UCSD-AML1 (cell line): ENCODE results near the gene BRD9.

Source experiments
- DNase-seq: peaks from one replicate; lab custom pipeline; 2025; ENCODE audit not compliant: unreplicated experiment; lab: John Stamatoyannopoulos, UW

BRD9 gene

GRCh38 chr5:905139-905642, 12.6 kb upstream of the BRD9 start:
- no peak for DNase-seq

DNA sequence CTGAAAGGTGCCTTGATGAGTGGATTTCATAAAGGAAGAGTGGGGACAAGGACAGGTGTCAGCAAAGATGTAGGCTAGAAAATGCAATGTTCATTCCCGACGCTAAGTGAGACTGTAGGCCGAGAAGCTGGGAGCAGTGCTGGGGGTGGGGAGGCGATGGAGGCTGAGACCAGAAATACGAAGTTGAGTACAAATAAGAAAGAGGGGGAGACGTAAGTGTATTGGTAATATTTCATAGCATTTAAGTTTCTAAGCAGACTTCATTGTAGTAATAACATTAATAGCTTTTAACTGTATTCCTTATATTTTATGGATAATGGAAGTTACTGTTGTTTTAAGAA, 11.1 kb upstream of the BRD9 start:
- DNase-seq, result no peak

- DNase-seq, result no peak
Observed at GRCh38 chr5:902129-902916, 9.7 kb upstream of the BRD9 start.

DNA sequence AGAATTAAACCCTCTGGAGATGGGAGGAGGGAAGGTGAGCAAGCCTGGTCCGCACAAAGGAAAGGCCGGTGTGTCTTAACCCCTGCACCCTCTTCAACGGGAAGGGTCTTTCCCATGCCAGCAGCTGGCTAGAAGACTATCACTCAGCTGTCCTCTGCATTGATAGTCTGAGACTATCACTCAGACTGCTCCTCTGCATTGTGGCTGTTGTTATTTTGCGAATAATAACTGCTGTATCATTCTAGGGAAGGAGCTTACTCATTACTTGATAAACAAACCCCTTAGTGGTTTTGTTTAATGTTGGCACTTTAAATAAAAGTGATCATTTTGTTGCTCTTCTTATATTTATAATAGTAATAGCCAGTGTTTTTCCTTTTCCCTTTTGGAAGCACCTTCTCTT, 8.2 kb upstream of the BRD9 start:
- DNase-seq, result no peak

- DNase-seq, result no peak
Observed at GRCh38 chr5:893711-894110, 1.1 kb upstream of the BRD9 start.

DNA sequence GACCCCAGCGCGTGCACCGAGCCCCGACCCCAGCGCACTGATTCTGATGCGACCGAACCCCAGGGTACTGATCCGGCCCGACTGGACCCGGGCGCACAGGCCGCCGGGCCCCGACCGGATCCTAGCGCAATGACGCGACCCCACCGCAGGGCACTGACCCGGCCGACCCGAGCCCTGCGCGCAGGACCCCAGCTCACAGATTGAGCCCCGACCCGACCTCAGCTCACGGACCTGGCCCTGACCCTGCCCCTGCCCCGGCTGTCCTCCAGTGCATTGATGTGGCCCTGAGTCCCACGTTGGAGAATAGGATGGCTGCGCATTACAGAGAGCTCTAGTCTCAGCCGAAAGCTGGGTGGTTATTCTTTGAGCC, 521 bp upstream of the BRD9 start:
- DNase-seq, result no peak

GRCh38 chr5:891837-892393, 686 bp downstream of the BRD9 start:
- peak; percentile 48 for DNase-seq

DNA sequence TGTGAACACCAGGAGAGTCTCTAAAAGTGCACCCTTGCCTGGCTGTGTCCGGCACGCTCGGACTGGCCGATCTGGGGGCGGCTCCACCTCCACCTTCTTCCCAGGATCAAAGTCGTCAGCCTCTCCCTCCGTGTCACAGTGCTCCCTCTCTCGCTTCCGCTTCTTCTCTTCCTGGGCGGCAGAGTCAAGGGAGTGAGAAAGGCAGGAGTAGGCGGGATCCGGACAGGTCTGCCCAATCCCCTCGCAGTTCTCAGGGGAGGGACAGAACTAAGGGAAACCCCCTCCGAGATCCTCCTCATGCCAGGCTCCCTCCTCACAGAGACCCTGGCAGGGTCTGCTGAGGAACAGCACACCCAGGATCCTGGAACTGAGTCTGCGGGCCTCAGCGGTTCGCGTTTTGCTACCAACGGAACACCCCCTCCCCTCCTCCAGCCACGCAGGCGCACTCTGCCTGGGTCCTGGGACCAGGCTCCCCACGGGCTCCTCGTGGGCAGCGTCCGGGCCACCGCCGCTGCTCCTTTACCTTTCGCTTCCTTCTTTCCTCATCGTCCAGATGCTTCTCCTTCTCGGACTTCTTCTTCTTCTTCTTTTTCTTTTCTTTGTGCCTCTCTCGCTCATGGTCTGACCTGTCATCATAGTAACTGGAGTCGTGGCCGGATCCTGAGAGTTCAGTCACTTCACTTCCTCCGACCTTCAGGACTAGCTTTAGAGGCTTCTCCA, 1.3 kb downstream of the BRD9 start:
- no peak for DNase-seq

- no peak for DNase-seq
Observed at GRCh38 chr5:889075-889710, 3.4 kb downstream of the BRD9 start.

DNA sequence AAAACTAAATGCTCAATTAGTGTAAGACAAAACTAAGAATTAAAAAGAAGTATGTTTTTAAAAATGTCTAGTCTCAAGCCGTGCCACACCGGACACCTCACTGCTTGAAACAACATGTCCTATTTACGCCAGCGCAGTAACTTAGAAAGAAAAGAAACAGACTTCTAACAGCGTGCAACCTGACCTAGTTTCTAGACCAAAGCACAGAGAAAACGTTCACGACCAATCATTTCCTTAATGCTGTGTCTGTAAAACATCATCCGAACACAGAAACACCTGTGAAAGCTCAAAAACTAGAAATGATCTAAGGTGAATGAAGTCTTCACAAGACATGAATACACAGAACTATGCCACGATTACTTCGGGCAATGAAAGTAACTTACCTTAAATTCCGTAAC, 4.0 kb downstream of the BRD9 start:
- DNase-seq, result no peak

DNA sequence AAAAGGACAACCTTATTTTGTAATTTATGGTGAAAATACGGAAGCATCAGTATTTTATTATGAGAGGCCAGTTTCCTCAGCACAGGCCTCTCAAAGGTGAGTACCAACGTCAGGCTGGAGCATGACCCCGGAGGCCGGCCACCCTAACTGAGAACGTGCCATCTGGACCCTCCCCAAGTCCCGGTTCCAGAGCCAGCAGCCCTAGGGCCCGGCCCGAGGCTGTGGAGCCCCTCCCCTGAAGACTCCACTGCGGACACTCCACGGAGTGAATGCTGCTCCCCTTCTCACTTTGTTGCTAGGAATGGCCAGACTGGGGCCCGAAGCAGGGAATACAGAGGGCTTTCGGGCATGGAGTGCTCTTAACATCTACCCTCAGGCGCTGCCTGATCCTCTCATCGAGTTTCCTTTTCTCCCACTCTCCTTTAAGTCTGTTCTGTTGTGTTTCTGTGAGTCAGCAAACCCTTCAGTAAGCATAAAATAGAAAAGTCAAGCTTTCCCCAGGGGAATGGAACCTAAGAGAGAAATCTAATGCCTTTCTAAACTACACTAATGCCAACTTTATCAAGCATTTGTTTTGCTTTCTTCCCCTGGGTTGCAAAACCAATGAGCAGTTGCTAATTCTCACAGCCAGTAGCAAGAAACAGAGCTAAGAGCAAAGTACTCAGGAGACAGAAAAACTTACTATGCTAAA, 4.5 kb downstream of the BRD9 start:
- no peak for DNase-seq

DNA sequence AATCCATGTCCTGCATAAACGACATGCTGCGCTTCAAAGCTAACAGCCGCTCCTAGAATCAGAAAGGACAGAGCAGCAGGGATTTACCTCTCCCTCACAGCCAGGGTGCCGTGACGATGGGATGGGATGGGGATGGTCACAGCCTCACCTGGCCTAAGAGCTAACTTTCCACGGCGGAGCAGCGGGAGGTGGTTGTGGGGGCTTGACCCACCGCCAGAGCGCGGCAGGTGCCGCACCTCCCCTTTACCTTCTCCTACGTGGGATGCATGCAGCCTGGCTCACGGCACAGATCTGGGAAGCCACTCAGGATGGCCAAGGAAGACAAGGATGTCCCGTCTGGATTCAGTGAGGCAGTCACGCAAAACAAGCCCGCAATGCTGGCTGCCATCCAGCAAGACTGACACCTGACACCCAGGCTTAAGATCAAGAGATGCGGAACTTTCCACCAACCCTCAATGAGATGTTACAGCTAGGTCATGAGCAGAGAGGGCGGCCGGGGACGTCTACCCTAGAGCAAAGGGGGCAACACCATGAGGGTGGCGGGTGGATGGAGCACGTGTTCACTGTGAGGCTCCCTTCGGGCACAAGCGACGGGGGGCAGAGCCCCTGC, 5.8 kb downstream of the BRD9 start:
- DNase-seq, result no peak

DNA sequence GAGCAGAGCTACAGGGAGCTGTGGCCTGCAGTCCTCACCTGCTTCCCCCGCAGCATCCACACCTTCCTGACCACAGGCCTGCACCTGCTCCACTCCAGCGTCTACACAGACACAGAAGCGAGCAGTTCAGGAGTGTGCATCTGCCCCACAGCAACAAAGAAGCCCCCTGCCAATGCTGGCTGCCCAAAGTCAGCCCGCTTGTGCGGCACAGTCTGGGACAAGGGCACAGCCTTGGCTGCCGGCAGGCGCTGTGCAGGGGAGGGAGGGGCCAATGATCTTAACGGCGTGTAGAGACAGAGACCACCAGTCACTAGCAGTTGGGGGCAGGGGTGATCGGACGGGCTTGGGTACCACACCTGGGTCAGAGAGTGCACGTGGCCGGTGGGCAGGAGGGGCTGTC, 6.6 kb downstream of the BRD9 start:
- DNase-seq, result no peak

- no peak for DNase-seq
Observed at GRCh38 chr5:885529-885928, 7.1 kb downstream of the BRD9 start.

GRCh38 chr5:885127-885442, 7.5 kb downstream of the BRD9 start:
- DNase-seq, result no peak

GRCh38 chr5:884345-885126, 8.1 kb downstream of the BRD9 start:
- no peak for DNase-seq

DNA sequence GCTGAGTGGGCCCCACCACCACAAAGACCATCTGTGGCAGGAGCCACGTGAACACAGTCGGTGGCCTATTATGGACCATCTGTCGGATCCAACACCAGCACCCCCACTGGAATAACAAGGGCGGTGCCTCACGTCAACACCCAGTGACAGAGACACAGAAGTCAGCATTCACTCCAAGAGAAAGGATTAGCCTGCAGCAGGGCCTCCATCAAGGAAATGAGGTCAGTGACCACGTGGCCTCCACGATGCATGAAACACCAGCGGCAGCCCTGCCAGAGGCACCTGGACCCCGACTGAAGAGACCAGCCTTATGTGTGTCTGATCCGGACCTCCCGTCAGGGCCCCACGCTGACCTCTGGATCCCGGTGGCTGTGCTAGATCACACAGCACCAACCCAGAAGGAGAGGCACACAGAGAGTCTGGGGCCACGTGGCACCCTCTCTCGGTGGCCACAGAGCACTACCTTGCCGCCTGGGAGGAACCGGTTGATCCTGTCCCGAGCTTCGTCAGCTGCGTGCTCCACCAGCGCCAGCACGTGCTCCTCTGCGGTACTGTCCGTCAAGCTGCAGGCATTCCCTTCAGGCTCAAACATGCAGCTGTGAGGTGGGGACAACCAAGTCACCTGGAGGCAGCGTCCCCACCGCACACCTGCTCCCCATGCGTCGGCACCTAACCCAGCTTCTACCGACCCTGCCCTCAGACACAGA, 9.0 kb downstream of the BRD9 start:
- DNase-seq, result no peak

DNA sequence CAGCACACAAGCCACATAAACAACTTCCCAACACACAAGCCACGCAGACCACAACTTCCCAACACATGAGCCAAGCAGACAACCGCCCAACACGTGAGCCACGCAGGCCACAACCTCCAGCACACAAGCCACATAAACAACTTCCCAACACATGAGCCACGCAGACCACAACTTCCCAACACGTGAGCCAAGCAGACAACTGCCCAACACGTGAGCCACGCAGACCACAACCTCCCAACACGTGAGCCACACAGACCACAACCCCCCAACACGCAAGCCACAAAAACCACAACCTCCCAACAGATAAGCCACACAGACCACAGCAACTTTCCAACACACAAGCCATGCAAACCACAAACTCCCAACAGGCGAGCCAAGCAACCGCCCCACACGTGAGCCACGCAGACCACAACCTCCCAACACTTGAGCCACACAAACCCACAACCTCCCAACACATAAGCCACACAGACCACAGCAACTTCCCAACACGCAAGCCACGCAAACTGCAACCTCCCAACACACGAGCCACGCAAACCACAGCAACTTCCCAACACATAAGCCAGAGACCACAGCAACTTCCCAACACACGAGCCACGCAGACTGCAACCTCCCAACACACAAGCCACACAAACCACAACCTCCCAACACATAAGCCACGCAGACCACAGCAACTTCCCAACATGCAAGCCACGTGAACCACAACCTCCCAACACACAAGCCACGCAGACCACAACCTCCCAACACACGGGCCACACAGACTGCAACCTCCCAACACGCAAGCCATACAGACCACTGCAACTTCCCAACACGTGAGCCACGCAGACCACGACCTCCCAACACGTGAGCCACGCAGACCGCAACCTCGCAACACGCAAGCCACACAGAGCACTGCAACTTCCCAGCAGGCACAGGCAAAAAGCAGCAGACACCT, 10.1 kb downstream of the BRD9 start:
- DNase-seq, result no peak

- DNase-seq, result no peak
Observed at GRCh38 chr5:881551-881935, 11.1 kb downstream of the BRD9 start.
